ENCODE measurements around the gene OR5B12.

OR5B12 gene

DNA sequence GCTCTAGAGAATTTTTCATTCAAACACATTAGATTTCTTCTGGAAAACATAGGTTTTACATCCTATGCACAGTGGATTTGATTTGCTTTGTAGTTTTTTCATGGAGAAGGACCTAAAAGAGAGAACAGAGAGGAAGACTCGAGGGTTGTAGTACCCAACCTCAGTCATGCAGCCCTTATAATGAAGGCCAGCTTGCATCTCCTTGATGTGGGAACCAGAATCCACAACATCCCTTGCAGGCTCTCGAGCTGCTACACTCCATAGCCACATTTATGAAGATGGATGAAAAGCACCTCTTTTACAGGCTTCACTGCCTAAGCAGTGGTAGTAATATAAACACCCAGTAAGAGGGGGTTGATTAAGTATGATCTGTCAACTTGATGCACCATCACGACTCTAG, 9.5 kb upstream of the OR5B12 start:
- no peak overlapping the region for H3K4me3 ChIP-seq (ENCODE audit: low read depth, low read length)
- TF ChIP-seq, protein P1, sequence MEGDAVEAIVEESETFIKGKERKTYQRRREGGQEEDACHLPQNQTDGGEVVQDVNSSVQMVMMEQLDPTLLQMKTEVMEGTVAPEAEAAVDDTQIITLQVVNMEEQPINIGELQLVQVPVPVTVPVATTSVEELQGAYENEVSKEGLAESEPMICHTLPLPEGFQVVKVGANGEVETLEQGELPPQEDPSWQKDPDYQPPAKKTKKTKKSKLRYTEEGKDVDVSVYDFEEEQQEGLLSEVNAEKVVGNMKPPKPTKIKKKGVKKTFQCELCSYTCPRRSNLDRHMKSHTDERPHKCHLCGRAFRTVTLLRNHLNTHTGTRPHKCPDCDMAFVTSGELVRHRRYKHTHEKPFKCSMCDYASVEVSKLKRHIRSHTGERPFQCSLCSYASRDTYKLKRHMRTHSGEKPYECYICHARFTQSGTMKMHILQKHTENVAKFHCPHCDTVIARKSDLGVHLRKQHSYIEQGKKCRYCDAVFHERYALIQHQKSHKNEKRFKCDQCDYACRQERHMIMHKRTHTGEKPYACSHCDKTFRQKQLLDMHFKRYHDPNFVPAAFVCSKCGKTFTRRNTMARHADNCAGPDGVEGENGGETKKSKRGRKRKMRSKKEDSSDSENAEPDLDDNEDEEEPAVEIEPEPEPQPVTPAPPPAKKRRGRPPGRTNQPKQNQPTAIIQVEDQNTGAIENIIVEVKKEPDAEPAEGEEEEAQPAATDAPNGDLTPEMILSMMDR (conservative IDR thresholded peaks at IDR 0.05; ENCODE audit: low read depth, low read length): no peak
- DNase-seq (ENCODE audit: low read depth): no peak

DNA sequence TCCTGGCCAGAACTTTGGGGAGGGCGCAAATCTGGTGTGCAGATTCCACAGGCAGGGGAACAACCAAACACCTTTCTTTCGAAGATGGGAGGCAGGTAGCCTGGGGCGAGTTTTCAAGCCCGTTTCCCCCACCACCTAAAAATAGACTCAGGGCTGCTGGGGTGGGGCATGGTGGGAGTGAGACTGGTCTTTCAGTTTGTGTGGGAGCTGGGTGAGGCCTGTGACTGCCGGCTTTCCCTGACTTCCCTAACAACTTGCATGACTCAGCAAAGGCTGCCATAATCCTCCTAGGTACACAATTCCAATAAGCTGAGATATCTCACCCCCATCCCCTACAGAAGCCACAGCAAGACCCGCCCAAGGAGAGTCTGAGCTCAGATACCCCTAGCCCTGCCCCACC, 4.3 kb upstream of the OR5B12 start:
- H3K4me3 ChIP-seq (ENCODE audit: low read depth, low read length): no peak overlapping the region
- TF ChIP-seq, protein P1 (conservative IDR thresholded peaks at IDR 0.05; ENCODE audit: low read depth, low read length): no peak
- DNase-seq (ENCODE audit: low read depth): no peak

DNA sequence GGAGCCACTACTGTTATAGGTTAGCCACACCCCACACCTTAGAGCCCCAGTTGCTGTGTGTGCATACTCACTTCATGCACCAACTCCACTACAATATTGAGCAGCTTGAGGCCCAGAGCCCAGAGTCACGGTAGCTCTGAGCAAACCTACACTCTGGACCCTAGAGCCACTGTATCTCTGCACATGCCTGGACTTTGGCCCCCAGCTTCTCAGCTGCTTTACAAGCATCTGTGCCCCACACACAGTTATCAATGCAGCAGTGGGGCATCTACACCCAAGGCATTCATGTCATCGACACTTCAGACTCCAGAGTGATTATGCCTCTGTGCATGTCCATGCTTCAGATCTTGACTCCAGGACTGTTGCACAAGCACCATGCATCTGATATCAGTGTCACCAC, 2.3 kb upstream of the OR5B12 start:
- TF ChIP-seq, protein P1 (conservative IDR thresholded peaks at IDR 0.05; ENCODE audit: low read depth, low read length): no peak
- no peak overlapping the region for H3K4me3 ChIP-seq (ENCODE audit: low read depth, low read length)
- no peak for DNase-seq (ENCODE audit: low read depth)

DNA sequence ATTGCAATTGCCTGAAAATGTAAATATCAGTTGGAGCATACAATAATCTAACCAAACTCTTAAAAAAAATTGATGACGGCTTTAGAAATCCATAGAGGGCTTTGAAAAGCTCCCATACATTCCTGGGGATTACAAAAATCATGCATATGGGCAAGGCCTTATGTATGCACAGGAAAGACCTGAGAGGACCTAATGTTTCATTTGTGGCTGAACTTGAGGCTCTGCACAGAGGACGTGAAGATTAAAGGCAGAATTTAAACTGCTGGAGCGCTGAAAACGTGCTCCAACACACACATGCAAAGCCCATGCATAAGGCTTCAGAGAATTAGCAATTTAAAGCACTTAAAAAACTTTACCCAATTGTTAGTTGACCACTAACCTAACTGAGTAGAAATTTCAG, 3.5 kb downstream of the OR5B12 start:
- no peak overlapping the region for H3K4me3 ChIP-seq (ENCODE audit: low read depth, low read length)
- DNase-seq (ENCODE audit: low read depth): no peak
- TF ChIP-seq, protein P1 (conservative IDR thresholded peaks at IDR 0.05; ENCODE audit: low read depth, low read length): no peak

DNA sequence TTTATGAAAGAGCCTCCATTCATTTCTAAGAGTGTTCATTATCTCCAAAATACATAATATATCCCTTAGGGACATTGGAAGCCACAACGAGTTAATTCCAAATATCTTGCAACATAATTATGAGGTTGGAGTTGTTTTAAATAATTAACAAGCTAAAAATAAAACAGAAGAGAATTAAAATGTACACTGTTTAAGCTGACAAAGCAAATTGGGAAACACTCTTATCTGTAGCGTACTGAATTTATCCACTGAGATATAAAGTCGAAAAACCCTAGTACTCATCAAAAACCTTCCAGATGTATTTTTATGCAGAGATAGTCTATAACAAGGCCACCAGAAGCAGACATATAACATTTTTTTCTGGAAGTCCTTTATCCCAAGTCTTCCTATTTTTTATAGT, 7.8 kb downstream of the OR5B12 start:
- DNase-seq (ENCODE audit: low read depth): no peak
- H3K4me3 ChIP-seq (ENCODE audit: low read depth, low read length): no peak overlapping the region
- TF ChIP-seq, protein P1 (conservative IDR thresholded peaks at IDR 0.05; ENCODE audit: low read depth, low read length): no peak

DNA sequence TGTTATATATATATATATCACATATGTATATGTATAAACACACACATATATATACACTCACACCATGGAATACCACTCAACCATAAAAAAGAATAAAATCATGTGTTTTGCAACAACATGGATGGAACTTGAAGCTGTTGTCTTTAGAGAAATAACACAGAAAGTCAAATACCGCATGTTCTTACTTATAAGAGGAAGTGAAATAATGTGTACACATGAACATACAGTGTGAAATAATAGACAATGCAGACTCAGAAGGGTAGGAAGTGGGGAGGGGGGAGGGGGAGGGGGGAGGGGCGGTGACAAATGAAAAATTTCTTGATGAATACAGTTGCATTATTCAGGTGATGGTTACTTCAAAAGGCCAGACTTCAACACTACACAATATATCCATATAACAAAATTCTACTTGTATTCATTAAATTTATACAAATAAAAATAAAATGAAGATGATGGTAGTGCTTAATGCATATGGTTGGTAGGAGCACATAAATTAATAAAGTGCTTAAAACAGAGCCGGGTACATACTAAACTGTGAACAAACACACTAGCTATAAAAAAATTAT, 8.3 kb downstream of the OR5B12 start:
- no peak for DNase-seq (ENCODE audit: low read depth)
- TF ChIP-seq, protein P1 (conservative IDR thresholded peaks at IDR 0.05; ENCODE audit: low read depth, low read length): no peak
- H3K4me3 ChIP-seq (ENCODE audit: low read depth, low read length): no peak overlapping the region

DNA sequence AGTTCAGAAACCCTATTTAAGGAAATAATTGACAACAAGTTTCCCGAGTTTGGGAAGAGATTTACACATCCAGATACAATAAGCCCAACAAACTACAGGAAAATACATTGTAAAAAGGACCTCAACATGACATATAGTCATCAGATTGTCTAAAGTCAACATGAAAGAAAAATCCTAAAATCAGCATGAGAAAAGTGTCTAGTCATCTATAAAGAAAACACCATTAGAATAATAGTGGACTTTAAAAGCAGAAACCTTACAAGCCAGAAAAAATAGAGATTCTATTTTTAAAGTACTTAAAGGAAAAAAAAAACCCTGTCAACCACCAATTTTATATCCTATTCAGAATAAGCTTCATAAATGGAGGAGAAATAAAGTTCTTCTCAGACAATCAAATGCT, 12.8 kb downstream of the OR5B12 start:
- DNase-seq (ENCODE audit: low read depth): no peak
- no peak overlapping the region for H3K4me3 ChIP-seq (ENCODE audit: low read depth, low read length)
- TF ChIP-seq, protein P1 (conservative IDR thresholded peaks at IDR 0.05; ENCODE audit: low read depth, low read length): no peak
